Activated CD4-positive, alpha-beta T cell treated with anti-CD3 and anti-CD28 coated beads, Interleukin-2, amount 50 U/mL, for 16 hours (primary cell): ENCODE data around the gene LZTS2.

ENCODE experiments used
- DNase-seq: peaks from one replicate; pipeline ENCODE4 v3.0.0-alpha.2; 2020

LZTS2 gene

GRCh38 chr10:101035916-101036702 is 36.5 kb downstream of the LZTS2 start:
- no peak for DNase-seq

- no peak for DNase-seq
Observed at GRCh38 chr10:101036726-101037125, 37.1 kb downstream of the LZTS2 start.

DNA sequence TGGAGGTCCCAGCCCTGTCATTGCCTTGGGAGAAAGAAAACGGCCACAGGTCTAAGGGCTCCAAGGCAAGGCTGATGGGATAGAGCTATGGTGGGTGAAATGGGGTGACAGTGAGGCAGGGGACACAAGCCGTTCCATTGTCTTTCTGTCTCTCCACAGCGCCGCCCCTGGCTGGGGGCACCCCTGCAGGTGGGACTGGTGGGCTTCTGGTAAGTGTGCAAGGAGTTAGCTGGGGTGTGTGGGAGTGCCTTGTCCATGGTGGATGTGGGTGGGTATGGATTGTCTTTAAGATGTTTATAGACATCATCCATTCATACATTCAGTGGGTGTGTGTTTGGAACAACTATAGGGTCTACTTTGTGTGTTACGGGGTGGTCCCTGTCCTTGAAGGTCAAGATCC is 38.9 kb downstream of the LZTS2 start:
- no peak for DNase-seq

GRCh38 chr10:101040061-101040460 is 40.5 kb downstream of the LZTS2 start:
- no peak for DNase-seq

DNA sequence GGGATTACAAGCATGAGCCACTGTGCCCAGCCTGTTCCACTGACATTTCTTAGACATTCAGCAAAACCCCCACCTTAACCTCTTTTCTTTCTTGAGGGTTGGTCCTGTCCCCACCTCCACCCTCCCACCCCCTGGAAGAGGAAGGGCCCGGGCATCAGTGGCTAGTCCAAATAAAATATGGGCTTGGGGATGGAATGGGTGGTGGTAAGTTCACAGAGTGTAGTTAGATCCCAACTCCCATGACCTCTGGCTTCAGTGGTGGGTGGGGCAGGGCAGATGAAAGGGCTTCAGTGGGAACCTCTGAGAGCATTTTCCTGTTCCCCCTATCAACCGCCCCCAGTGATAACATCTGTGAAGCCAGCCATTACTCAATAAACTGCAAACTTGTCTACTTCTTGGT is 41.2 kb downstream of the LZTS2 start:
- DNase-seq = no peak

- peak; percentile 79 for DNase-seq
Observed at GRCh38 chr10:101041252-101041761, 41.7 kb downstream of the LZTS2 start.

DNA sequence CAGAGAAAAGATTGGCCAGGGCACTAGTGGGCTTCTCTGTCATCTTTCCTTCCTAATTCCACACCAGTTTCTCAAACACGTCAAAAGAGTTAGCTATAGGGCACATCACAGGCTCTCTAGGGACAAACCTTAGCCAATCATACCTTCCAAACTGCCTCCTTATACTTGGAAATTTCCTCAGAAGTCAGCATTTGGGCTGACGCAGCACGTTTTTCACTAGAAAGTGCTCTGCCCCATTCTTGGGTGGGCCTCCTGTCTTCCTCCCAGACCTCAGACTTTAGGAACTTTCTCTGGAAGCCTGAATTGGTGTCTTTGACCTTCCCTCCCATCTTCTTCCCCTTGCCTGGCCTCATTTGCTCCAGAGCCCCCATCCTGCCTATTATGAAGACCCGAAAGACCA is 42.5 kb downstream of the LZTS2 start:
- no peak for DNase-seq

GRCh38 chr10:101042667-101043362 is 43.2 kb downstream of the LZTS2 start:
- peak; percentile 95 for DNase-seq

GRCh38 chr10:101043363-101043707 is 43.7 kb downstream of the LZTS2 start:
- no peak for DNase-seq

GRCh38 chr10:101044117-101044516 is 44.5 kb downstream of the LZTS2 start:
- DNase-seq = no peak

- no peak for DNase-seq
Observed at GRCh38 chr10:101046332-101047238, 47.0 kb downstream of the LZTS2 start.

DNA sequence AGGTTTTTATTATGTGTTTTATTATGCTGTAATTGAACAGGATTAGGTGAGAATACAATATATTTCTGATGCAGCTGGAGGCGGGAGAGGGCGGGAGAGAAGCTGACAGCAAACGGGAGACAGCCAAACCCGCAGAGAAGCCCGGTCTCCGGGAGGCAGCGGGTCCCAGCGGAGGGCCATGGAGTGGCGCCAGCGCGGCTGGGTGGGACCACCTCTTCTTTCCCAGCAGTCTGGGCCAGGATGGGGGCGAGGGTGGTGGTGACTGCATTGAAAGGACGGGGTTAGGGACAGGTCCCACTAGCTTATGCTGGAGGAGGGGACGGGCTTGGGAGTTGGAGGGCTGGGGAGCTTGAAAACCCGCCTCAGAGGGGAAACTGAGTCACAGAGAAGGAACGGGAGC is 47.7 kb downstream of the LZTS2 start:
- no peak for DNase-seq

DNA sequence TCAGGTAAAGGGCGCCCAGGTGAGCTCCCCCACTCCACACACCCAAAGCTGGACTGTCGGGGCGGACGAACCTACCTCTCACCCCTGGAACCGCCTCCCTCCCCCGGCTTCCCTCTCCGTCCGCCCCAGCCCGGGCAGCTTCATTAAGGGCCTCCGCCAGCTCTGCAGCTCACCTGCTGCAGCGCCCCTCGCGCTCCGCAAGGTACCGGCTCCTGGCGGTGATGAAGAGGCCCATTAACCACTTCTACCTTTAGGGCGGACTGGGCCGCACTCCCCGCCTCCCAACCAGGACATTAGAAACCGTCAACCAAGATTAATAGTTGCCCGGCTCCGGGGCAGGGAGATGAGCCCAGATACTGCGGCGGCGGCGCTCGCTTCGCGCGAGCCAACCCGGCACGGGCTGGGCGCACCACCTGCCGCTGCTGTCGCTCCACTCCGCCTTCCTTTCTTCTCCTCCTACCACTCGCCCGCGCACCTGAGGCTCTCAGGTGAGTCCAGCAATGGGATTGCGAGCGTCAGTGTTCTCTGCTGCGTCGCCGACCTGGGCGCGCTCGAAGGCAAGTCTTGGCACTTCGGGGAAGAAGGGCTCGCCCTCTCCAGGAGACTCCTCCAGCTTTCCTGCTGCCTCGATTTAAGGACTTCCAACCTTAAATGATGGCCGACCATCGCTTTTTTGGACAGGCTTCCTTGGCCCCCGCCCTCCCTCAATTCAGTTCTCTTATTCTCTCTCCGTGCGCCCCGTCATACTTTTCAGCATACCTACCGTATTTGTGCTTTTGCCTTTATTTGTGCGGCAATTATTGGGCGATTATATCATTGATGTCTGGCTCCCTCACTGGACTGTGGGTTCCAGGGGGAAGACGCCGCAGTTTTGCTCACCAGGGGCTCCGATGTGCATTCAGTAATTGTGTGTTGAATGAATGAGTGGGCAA is 48.6 kb downstream of the LZTS2 start:
- no peak for DNase-seq

GRCh38 chr10:101050208-101051069 is 50.8 kb downstream of the LZTS2 start:
- peak; percentile 79 for DNase-seq

- no peak for DNase-seq
Observed at GRCh38 chr10:101052285-101052684, 52.7 kb downstream of the LZTS2 start.

- no peak for DNase-seq
Observed at GRCh38 chr10:101053516-101053915, 53.9 kb downstream of the LZTS2 start.

DNA sequence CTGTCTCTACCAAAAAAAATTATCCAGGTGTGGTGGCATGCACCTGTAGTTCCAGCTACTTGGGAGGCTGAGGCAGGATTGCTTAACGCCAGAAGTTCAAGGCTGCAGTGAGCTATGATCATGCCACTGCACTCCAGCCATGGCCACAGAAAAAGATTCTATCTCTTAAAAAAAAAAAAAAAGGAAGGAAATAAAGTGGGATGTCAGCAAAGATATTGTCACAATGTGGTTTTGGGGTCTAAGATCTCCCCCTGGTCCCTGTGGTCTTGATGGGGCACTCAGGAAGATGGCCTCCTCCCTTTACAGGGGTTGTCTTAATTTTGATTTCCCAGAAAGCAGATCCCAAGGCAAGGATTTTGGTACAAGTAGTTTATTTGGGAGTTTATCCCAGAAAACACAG is 54.7 kb downstream of the LZTS2 start:
- DNase-seq = no peak

- DNase-seq = no peak
Observed at GRCh38 chr10:101054876-101055275, 55.3 kb downstream of the LZTS2 start.

- no peak for DNase-seq
Observed at GRCh38 chr10:101055411-101055810, 55.8 kb downstream of the LZTS2 start.

GRCh38 chr10:101056365-101057151 is 57.0 kb downstream of the LZTS2 start:
- DNase-seq = no peak
